ENCODE measurements around the gene PDE4D.
A peak's percentile ranks its signal among the peaks of the same experiment; 100 is the strongest.

PDE4D gene

DNA sequence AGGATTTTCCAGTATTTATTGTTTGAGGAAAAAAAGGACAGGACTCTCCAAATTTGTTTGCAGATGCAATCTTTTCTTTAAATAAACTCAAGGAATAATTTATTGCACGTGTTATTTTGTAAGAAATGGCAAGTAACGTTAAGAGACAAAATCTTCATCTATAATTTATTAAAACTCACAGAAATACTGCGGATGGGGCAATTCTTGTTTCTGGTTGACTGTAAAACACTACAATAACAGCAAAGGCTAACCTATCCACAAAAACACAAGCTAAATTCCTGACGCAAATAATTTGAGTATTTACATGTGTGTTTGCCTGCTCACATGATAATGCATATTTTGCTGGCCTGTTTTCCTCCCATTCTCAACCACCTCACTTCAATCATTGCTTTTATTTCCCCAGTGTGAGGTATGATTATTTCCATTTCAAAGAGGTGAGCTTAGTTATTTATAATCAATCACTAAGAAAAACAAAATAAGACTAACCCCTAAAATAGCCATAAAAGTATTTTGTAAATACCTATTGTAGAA, 619.4 kb downstream of the PDE4D start:
- Histone ChIP-seq H3K9me3 (ENCODE audit: low read length) (no peaks in the 10 kb centered on the region), H3K27me3 (ENCODE audit: control insufficient read depth in 1 of 2, insufficient read depth in 2 of 2, low read length in 2 of 2) (no peaks in the 10 kb centered on the region), H3K4me3 (ENCODE audit: low read depth in 1 of 2, low read length in 2 of 2) (peak overlapping the region; percentile 56 to 64), H3K9ac (ENCODE audit: low read length) (peak overlapping the region; percentile 72), H3K27ac (ENCODE audit: low read depth, low read length) (peak overlapping the region; percentile 94), H3K4me1 (ENCODE audit: insufficient read depth, low read length) (peaks cover 27% of the 10 kb centered on the region), H3K36me3 (ENCODE audit: insufficient read depth, low read length) (no peaks in the 10 kb centered on the region)

DNA sequence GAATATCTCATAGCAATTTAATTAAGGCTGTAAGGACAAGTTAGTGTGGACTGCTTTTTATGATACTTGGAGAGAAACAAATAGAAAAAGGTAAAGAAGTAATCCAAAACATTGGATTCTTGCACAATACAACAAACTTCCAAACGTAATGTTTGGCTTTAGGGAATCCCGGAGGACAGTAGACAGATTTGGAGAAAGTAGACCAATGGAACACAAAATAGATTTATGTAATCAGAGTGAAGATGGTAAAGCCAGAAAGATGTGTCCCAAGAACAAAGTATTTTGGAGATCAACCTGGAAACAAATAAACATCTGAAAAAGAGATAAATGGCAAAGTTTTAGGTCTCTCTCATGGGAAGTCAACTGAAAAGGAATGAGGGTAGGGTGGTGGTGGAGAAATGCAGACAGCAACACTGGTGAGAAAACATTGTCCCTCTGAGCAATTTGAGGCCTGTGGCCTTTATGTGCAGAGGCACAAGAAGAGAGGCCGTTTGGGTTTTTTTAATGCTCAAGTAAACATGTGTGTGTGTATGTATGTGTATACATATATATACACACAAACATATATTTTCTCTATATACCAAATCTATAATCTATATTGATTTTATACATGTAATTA, 620.6 kb downstream of the PDE4D start:
- H3K9me3 ChIP-seq (ENCODE audit: low read length), result no peaks in the 10 kb centered on the region

GRCh38 chr5:59268756-59269415, 624.6 kb downstream of the PDE4D start:
- no peaks in the 10 kb centered on the region for H3K36me3 ChIP-seq (ENCODE audit: insufficient read depth, low read length)
- H3K9me3 ChIP-seq (ENCODE audit: low read length), result no peaks in the 10 kb centered on the region
- H3K4me3 ChIP-seq (ENCODE audit: low read depth in 1 of 2, low read length in 2 of 2), result no peak overlapping the region
- H3K4me1 ChIP-seq (ENCODE audit: insufficient read depth, low read length), result peaks cover 35% of the 10 kb centered on the region
- H3K27ac ChIP-seq (ENCODE audit: low read depth, low read length), result no peak overlapping the region
- no peaks in the 10 kb centered on the region for H3K27me3 ChIP-seq (ENCODE audit: control insufficient read depth in 1 of 2, insufficient read depth in 2 of 2, low read length in 2 of 2)
- H3K9ac ChIP-seq (ENCODE audit: low read length), result no peak overlapping the region

More for the DNA sequence above, 620.6 kb downstream of the PDE4D start:
- H3K4me3 ChIP-seq (ENCODE audit: low read depth in 1 of 2, low read length in 2 of 2), result peak overlapping the region; percentile 51 to 64
- no peaks in the 10 kb centered on the region for H3K27me3 ChIP-seq (ENCODE audit: control insufficient read depth in 1 of 2, insufficient read depth in 2 of 2, low read length in 2 of 2)
- H3K4me1 ChIP-seq (ENCODE audit: insufficient read depth, low read length), result peaks cover 32% of the 10 kb centered on the region
- peak overlapping the region; percentile 56 for H3K27ac ChIP-seq (ENCODE audit: low read depth, low read length)
- peak overlapping the region; percentile 46 for H3K9ac ChIP-seq (ENCODE audit: low read length)
- H3K36me3 ChIP-seq (ENCODE audit: insufficient read depth, low read length), result no peaks in the 10 kb centered on the region

DNA sequence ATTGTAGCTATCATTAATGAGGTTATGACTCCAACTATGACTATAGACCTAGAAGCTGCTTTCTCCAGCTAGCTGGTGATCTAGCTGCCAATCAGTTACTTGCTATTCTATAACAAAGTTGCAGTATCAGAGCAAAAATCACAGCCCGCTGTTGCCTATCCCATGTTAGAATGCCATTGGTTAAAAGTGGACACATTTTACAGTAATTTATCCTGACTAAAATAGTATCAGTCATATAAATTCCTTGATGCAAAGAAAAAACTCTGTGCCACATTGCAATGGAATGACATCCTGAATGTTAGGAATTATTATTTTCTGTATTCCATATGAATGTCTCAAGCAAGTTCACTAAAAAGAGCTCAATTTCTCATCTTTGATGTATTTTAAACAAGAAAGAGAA, 626.5 kb downstream of the PDE4D start:
- no peaks in the 10 kb centered on the region for H3K27me3 ChIP-seq (ENCODE audit: control insufficient read depth in 1 of 2, insufficient read depth in 2 of 2, low read length in 2 of 2)
- peaks cover 40% of the 10 kb centered on the region for H3K4me1 ChIP-seq (ENCODE audit: insufficient read depth, low read length)

DNA sequence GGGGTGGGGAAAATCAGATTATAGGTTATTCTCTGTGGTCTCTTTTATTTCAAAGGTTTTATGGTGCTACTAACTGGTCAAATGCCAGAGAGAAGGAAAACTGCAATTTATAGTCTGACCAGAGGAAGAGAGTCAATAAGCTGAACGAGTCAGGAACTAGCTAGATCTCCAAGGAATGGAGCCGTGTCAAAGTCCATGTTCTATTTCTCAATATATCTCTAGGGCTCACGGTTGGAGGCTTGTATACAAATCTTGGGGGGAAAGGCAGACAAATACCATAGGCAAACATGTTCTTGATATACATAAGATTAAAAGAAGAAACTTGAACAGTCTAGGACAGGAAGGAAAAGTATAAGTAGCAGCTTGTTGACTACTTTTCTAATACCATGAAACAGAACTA, 627.1 kb downstream of the PDE4D start:
- Histone ChIP-seq H3K27me3 (ENCODE audit: control insufficient read depth in 1 of 2, insufficient read depth in 2 of 2, low read length in 2 of 2) (no peaks in the 10 kb centered on the region), H3K27ac (ENCODE audit: low read depth, low read length) (peak overlapping the region; percentile 19), H3K9ac (ENCODE audit: low read length) (no peak overlapping the region), H3K4me3 (ENCODE audit: low read depth in 1 of 2, low read length in 2 of 2) (no peak overlapping the region), H3K36me3 (ENCODE audit: insufficient read depth, low read length) (no peaks in the 10 kb centered on the region), H3K4me1 (ENCODE audit: insufficient read depth, low read length) (peaks cover 44% of the 10 kb centered on the region), H3K9me3 (ENCODE audit: low read length) (no peaks in the 10 kb centered on the region)

More for the DNA sequence above, 626.5 kb downstream of the PDE4D start:
- Histone ChIP-seq H3K9ac (ENCODE audit: low read length) (no peak overlapping the region), H3K27ac (ENCODE audit: low read depth, low read length) (no peak overlapping the region), H3K36me3 (ENCODE audit: insufficient read depth, low read length) (no peaks in the 10 kb centered on the region), H3K4me3 (ENCODE audit: low read depth in 1 of 2, low read length in 2 of 2) (no peak overlapping the region), H3K9me3 (ENCODE audit: low read length) (no peaks in the 10 kb centered on the region)

- Histone ChIP-seq H3K27ac (ENCODE audit: low read depth, low read length) (peak overlapping the region; percentile 36), H3K4me1 (ENCODE audit: insufficient read depth, low read length) (peaks cover 52% of the 10 kb centered on the region), H3K27me3 (ENCODE audit: control insufficient read depth in 1 of 2, insufficient read depth in 2 of 2, low read length in 2 of 2) (no peaks in the 10 kb centered on the region)
Measured at GRCh38 chr5:59264639-59265245, 628.8 kb downstream of the PDE4D start.

DNA sequence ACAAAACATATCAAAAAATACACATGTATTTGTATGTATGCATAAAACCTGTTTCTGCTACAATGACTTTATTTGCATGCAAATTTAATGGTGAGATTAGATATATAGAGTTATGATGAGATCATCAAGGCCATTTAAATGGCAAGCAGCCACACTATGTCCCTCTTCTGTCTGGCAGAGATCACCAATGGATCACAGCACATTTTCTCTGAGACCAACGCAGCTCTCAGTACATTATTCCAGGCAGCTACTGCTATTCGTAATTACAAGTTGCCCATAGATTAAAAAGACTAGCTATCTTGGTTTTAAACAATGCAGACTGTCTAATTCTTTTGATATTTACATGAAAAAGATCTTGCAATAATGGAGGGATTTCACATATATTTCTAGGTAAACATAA, 629.5 kb downstream of the PDE4D start:
- peaks cover 55% of the 10 kb centered on the region for H3K4me1 ChIP-seq (ENCODE audit: insufficient read depth, low read length)
- peak overlapping the region; percentile 52 for H3K27ac ChIP-seq (ENCODE audit: low read depth, low read length)
- no peak overlapping the region for H3K4me3 ChIP-seq (ENCODE audit: low read depth in 1 of 2, low read length in 2 of 2)

More at GRCh38 chr5:59264639-59265245, 628.8 kb downstream of the PDE4D start:
- Histone ChIP-seq H3K9me3 (ENCODE audit: low read length) (no peaks in the 10 kb centered on the region), H3K9ac (ENCODE audit: low read length) (no peak overlapping the region), H3K4me3 (ENCODE audit: low read depth in 1 of 2, low read length in 2 of 2) (no peak overlapping the region), H3K36me3 (ENCODE audit: insufficient read depth, low read length) (no peaks in the 10 kb centered on the region)

DNA sequence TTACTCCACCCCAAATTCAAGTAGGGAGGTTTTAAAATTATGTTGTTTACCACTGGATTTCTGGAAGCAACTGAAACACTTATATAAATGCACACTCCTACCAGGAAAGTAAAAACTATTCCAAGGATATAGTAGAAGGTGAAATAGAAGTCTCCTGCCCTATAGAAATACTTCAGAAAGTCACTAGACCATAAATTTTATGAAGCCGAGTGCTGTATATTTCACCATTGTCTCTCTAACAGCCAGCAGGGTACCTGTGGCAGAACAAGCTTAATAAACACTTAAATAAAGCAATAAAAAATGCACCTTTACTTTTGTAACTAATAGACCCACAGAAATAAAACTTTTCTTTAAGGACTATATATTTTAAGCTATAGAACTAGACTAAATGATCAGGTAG, 631.6 kb downstream of the PDE4D start:
- H3K27ac ChIP-seq (ENCODE audit: low read depth, low read length), result peak overlapping the region; percentile 12
- H3K9ac ChIP-seq (ENCODE audit: low read length), result no peak overlapping the region
- H3K27me3 ChIP-seq (ENCODE audit: control insufficient read depth in 1 of 2, insufficient read depth in 2 of 2, low read length in 2 of 2), result no peaks in the 10 kb centered on the region
- no peak overlapping the region for H3K4me3 ChIP-seq (ENCODE audit: low read depth in 1 of 2, low read length in 2 of 2)
- no peaks in the 10 kb centered on the region for H3K36me3 ChIP-seq (ENCODE audit: insufficient read depth, low read length)
- H3K4me1 ChIP-seq (ENCODE audit: insufficient read depth, low read length), result peaks cover 62% of the 10 kb centered on the region
- no peaks in the 10 kb centered on the region for H3K9me3 ChIP-seq (ENCODE audit: low read length)

More for the DNA sequence above, 629.5 kb downstream of the PDE4D start:
- no peaks in the 10 kb centered on the region for H3K9me3 ChIP-seq (ENCODE audit: low read length)
- no peaks in the 10 kb centered on the region for H3K36me3 ChIP-seq (ENCODE audit: insufficient read depth, low read length)
- H3K9ac ChIP-seq (ENCODE audit: low read length), result no peak overlapping the region
- H3K27me3 ChIP-seq (ENCODE audit: control insufficient read depth in 1 of 2, insufficient read depth in 2 of 2, low read length in 2 of 2), result no peaks in the 10 kb centered on the region

DNA sequence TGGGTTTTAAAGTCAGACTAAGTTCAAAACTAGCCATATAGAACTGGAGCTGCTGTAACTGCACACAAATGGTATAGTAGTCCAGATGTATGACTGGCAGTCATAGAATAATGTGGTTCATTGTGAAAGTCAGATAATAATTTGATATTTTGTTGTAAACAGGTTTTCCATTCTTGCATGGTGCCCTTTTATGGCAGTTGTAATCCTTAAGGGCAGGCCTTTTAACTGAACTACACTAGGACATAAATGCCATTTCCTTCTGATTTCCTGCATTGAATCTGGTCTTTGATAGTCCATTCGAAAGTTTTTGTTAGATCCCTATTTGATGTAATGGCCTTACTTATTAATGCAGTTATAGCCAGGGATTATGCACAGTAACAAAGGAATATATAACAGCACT, 632.6 kb downstream of the PDE4D start:
- Histone ChIP-seq H3K27me3 (ENCODE audit: control insufficient read depth in 1 of 2, insufficient read depth in 2 of 2, low read length in 2 of 2) (no peaks in the 10 kb centered on the region), H3K4me3 (ENCODE audit: low read depth in 1 of 2, low read length in 2 of 2) (no peak overlapping the region), H3K4me1 (ENCODE audit: insufficient read depth, low read length) (peaks cover 63% of the 10 kb centered on the region), H3K36me3 (ENCODE audit: insufficient read depth, low read length) (no peaks in the 10 kb centered on the region), H3K9me3 (ENCODE audit: low read length) (no peaks in the 10 kb centered on the region), H3K9ac (ENCODE audit: low read length) (no peak overlapping the region), H3K27ac (ENCODE audit: low read depth, low read length) (peak overlapping the region; percentile 37)

DNA sequence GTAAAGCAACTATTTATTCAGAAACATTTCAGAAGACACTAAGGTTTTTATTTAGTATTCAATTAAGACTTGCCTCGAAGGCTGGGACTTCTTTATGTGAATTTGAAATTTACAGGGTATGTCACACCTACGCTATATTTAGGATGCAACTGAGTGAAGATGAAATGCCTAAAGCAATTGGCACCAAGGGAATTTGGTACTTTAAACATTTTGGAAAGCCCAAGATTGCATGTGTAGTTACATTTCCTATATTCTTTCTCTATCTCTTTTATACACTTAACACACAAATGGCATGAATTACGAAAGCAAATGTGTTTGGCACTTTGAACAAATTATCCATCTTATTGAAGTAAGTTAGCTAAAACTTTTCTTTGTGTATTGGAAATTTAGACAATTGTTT, 633.3 kb downstream of the PDE4D start:
- Histone ChIP-seq H3K9me3 (ENCODE audit: low read length) (no peaks in the 10 kb centered on the region), H3K27me3 (ENCODE audit: control insufficient read depth in 1 of 2, insufficient read depth in 2 of 2, low read length in 2 of 2) (no peaks in the 10 kb centered on the region), H3K27ac (ENCODE audit: low read depth, low read length) (no peak overlapping the region), H3K36me3 (ENCODE audit: insufficient read depth, low read length) (no peaks in the 10 kb centered on the region), H3K4me3 (ENCODE audit: low read depth in 1 of 2, low read length in 2 of 2) (no peak overlapping the region), H3K9ac (ENCODE audit: low read length) (no peak overlapping the region), H3K4me1 (ENCODE audit: insufficient read depth, low read length) (peaks cover 64% of the 10 kb centered on the region)

DNA sequence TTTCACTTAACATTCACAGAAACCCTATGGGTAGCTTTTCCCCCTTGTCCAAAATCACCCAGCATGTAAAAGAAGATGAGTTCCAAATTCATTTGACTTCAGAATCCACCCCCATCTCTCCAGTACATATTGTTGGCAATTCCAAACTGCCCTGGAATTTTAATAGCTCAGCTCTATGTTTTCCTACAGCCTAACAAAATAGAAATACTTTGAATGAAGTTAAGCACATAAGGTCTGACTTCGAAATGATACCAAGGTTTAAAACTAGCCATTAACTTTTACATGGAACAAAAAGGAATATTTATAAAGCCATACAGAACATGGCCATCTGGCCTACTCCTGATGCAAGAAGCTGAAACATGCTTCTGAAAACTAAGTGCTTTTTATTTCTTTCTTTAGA, 634.3 kb downstream of the PDE4D start:
- H3K27me3 ChIP-seq (ENCODE audit: control insufficient read depth in 1 of 2, insufficient read depth in 2 of 2, low read length in 2 of 2), result no peaks in the 10 kb centered on the region
- no peaks in the 10 kb centered on the region for H3K36me3 ChIP-seq (ENCODE audit: insufficient read depth, low read length)
- H3K4me1 ChIP-seq (ENCODE audit: insufficient read depth, low read length), result peaks cover 61% of the 10 kb centered on the region
- H3K4me3 ChIP-seq (ENCODE audit: low read depth in 1 of 2, low read length in 2 of 2), result no peak overlapping the region
- peak overlapping the region; percentile 61 for H3K27ac ChIP-seq (ENCODE audit: low read depth, low read length)
- H3K9me3 ChIP-seq (ENCODE audit: low read length), result no peaks in the 10 kb centered on the region
- H3K9ac ChIP-seq (ENCODE audit: low read length), result no peak overlapping the region

All from muscle layer of colon (tissue), 2 donors.